Activated CD4-positive, alpha-beta T cell treated with anti-CD3 and anti-CD28 coated beads, Interleukin-10, Interleukin-2, amounts not matched to agents 100 ng/mL and 50 ng/mL, durations not matched to agents 16 hours and 8 hours (primary cell): ENCODE results near the gene PRKAG2.
A peak's percentile ranks its signal among the peaks of the same experiment; 100 is the strongest.

ENCODE experiments used
- DNase-seq: peaks from one replicate; pipeline ENCODE4 v3.0.0-alpha.2; 2020

PRKAG2 gene

DNA sequence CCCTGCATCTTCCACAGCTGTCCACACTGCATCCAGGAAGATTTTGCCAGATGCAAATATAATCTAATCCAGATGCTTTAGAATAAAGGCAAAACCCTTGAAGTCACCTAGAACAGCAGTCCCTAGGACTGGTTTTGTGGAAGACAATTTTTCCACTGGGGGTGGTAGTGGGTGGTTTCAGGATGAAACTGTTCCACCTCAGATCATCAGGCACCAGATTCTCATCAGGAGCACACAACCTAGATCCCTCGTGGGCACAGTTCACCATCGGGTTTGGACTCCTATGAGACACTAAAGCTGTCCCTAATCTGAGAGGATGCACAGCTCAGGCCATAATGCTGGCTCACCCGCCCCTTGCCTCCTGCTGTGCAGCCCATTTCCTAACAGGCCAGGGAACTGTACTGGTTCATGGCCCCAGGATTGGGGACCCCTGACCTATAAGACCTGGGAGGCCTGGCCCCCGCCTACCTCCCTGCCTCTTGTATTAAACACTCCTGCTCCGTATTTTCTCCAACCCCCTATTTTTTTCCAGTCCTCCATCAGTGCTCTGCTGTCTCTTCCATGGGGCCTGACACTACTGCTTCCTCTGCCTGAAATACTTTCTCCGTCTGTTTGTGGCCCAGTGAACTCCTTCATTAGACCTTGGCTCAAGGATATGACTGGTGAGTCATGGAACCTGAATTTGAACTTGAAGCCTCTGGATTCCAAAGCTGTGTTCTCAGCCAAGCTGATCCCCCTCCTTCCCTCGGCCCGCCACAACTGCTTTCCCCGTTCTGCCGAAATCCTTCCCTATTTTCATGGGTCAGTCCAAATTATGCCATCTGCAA lies 277.3 kb downstream of the PRKAG2 start:
- DNase-seq = no peak

DNA sequence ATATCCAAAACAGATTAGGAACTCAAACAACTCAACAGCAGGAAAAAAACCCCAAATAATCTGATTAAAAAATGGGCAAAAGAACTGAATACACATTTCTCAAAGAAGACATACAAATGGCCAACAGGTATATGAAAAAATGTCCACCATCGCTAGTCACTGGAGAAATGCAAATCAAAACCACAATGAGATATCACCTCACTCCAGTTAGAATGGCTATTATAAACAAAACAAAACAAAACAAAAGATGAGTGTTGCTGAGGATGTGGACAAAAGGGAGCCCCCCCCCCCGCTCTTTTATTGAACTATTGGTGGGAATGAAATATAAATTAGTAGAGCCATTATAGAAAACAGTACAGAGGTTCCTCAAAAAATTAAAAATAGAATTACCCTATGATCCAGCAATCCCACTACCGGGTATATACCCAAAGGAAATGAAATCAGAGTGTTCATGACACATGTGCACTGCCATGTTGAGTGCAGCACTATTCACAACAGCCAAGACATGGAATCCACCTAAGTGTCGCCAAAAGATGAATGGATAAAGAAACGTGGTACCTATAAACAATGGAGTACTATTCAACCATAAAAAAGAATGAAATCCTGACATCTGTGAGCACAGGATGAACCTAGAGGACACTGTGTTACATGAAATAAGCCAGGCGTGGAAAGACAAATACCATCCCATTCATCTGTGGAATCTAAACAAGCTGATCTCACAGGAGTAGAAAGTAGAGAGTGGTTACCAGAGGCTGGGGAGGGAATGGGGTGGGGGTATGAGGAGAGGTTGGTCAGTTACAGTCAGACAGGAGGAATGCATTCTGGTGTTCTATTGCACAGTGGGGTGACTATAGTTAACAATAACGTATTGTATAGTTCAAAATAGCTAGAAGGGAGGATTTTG lies 279.1 kb downstream of the PRKAG2 start:
- DNase-seq = no peak

DNA sequence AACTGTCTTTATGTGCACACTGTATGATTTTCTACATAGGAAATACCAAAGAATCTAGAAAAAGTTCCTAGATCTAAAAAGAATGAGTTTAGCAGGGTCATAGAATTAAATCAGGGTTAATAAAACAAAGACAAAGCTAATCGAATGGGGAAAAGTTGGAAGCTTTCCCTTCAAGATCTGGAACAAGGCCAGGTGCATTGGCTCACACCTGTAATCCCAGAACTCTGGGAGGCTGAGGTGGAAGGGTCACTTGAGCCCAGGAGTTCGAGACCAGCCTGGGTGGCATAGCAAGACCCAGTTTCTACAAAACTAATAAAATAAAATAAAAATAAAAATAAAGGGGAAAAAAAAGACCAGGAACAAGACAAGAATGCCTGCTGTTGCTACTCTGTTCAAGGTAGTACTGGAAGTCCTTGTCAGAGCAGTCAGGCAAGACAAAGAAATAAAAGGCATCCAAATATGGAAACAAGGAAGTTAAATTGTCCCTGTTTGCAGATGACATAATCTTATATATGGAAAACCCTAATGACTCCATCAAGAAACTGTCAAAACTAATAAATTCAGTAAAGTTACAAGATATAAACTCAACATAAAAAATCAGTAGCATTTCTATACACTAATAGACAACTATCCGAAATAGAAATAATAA lies 281.1 kb downstream of the PRKAG2 start:
- no peak for DNase-seq

DNA sequence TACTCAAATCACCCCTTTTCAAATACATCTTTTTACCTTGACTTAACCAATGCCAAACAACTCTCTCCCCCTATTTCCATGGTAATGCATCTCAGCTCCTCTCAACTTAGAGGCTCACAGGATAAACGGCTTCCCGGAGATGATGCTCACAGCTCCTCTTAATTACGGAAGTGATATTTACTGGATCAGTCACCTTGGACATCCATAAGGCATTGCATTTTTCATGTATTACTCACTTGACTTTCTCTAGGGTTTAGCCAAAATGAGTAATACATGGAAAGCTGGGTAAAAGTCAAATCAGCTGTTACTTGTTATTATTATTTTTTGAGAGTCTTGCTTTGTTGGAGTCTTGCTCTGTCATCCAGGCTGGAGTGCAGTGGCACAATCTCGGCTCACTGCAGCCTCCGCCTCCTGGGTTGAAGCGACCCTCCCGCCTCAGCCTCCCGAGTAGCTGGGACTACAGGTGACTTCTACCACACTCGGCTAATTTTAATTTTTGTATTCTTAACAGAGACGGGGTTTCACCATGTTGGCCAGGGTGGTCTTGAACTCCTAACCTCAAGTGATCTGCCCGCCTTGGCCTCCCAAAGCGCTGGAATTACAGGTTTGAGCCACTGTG lies 283.9 kb downstream of the PRKAG2 start:
- DNase-seq = no peak

DNA sequence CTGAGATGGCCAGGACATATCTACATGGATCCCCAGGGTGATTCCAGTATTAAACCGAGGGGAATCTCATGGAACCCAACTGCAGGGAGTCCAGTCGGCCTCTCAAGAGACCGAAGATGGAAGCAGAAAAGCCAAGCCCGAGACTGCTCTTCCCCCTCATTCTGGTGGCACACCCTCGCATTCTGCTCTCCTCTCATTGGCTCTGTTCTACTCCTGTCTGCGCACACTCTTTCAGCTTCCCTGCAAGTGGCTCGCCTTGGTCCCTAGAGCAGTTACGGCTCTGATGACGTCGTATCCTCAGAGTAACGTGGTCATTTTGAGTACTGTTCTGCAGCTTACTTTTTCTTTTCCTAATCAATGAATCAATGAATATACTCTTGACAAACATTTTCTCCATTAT lies 284.6 kb downstream of the PRKAG2 start:
- no peak for DNase-seq

DNA sequence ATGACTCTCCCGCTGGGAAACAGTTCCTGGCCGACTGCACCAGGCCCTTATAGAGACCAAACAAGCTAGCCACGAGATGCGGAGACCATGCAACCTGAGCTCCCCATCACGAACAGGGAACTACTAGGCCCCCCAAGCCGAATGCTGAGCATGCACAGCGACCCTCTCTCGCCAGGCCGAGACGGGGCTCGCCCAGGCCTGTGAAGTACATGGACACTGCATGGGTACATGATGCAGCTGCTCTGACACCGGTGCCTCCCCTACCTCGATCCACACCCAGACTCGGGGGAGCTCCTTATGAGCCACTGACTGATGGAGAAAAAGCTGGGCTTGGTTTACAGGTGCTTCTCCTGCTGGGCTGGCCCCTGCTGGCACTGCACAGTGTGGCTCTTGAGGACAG lies 285.0 kb downstream of the PRKAG2 start:
- no peak for DNase-seq

DNA sequence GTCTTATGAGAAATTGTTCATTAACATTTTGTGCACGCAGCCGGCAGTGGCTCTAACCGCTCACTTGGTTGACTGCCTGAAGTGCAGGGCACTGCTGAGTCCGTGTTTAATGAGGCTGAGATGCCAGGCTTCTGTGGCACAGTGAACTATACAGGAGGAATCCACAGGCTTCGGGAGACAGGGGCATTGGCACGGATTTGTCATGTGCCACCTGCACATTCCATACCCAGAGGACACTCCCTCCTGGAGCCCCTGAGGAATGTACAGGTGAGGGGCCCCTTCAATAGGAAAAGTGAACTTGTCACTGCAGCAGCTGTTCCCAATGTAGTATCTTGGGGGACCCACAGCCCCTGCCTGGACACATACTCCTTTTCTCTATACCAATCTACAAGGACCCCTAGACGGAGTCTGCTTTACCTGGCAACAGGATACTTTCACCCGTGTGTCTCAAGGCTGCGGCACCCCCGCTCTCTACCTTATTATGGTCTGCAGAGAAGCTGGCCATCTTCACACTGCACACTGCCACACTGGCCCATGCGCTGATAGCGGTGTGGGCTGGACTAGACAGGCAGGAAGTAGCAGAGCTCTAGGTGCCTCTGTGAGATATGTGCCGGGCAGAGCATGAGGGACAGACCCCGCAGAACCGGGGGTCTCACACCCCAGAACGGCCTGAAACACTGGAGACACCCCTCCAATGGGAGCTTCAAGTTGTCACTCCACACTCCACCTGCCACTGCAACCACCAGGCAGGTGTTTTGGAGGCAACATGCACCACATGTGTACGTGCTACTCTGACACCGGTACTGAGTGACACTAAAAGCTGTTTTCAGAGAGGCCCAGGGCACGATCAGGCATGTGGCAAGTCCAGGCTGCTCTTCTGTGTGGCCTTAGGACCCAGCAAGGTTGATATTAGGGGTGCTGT lies 285.8 kb downstream of the PRKAG2 start:
- DNase-seq = no peak

DNA sequence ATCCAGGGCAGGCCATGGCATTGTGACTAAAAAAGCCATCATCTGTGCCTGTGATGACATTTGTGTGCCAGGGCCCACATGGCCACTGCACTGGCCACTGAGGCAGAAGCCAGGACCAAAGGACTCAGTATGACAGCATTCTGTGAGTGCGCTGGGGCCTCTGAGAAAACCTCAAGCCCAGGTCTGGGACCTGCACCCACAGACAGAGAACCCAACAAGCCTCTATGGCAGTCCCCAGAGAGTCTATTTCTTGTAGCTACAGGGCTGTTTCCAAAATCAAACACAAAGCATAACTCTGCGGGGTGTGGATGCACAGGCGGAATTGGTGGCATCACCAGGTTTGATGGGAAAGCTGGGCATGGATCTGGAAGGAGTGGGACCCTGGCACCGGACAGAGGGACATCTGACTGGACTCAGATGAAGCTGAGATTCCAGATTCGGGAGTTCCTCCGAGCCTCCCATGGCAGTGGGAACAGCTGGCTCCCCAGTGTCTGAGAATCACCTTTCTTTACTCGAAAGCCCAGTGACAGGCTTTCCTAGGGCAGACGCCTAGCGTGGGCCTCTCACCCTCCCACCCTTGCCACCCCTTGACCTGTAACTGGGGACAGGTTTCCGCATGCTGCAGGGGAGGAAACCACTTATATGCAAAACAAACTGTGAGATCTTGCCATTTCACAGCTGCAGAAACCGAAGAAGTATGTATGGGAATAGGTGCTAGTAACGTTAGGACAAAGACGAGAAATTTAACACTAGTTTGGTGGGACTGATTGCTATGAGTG lies 286.7 kb downstream of the PRKAG2 start:
- DNase-seq = no peak

DNA sequence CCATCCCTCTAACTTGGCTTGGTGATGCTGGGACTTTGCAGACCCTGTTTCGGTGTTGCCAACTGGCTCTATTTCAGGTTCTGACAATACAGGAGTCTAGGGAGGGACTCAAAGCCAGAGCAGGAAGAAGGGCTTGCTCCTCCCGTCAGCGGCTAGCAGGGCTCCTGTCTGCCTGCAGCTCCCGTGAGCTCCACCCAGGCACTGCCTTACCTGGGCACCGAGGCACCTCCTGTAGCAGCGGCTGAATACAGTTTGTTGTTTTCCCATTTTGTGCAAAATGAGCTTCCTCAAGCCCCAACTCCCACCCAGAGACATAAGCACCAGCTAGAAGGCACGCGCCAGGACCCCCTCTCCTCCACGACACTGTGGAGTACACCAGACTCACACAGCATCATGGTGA lies 287.9 kb downstream of the PRKAG2 start:
- DNase-seq = no peak

DNA sequence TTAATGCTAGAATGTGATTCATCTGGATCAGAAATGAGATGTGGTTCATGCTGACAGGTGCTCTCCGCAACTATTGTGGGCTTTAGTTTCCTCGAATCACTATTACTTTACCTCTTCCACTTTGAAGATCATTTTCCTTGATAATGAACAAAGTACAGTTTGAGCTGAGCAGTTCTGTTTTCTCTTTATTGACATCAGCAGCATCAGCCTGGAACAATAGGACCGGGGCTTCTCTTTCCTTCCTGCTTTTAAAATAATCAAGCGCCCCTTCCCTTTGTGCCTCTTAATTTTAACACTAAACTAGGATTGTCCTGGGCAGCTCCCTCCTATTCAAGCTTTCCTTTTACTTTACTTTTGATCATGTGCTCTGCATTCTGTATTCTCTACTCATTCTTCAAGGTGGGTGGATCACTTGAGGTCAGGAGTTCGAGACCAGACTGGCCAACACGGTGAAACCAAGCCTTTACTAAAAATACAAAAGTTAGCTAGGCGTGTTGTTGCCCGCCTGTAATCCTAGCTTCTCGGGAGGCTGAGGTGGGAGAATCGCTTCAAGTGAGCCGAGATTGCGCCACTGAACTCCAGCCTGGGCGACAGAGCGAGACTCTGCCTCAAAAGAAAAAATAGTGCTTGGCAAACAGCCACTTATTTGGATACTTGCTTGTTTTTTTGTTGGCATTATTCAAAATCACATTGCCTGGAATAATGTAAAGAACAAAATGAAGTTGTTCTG lies 290.2 kb downstream of the PRKAG2 start:
- no peak for DNase-seq

DNA sequence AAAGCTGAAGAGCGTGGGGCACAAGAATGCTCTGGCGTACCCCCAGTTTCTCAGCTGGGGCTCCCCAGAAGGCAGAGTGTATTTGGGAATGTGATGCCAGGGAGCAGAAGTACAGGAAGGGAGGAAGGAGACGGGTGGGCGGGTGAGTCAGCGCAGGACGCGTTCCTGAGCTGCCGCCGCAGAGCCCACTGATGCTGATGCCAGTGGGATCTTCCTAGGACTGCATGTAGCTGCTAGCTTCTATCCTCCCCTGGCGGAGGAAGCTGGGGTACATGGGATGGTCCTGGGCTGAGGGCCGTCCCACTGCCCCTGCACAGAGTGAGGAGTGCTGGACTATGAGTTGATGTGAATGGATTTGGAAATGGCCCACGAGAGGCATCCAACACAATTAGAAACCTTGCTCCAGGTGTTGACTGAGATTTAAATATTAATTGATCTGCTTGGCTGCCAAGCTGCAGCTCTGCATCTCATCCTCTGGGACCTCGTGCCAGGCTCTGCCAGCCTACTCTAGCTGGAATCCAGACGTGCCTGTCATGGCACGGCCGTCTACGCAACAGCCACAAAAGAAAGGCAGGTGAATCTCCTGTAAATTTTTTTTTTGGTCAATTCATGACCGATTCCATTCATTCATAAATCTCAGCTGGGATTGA lies 291.0 kb downstream of the PRKAG2 start:
- DNase-seq = no peak

DNA sequence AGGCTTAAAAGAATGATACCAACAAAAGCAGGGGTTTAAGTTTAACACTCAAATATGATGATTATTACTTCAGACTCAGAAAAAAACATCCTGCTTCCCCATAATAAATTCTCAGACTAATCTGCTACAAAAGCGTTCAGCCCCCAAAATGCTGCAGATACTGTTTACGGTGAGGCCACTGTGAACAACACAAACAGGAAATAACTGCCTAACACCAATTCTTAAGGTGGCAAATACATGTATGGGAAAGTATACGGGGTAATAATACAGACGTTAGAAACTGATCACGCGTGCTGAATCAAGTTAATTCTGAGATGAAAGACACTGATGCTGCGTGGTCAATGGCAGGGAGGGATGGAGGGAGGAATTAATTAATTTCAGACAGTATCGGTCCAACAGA lies 295.2 kb downstream of the PRKAG2 start:
- no peak for DNase-seq

DNA sequence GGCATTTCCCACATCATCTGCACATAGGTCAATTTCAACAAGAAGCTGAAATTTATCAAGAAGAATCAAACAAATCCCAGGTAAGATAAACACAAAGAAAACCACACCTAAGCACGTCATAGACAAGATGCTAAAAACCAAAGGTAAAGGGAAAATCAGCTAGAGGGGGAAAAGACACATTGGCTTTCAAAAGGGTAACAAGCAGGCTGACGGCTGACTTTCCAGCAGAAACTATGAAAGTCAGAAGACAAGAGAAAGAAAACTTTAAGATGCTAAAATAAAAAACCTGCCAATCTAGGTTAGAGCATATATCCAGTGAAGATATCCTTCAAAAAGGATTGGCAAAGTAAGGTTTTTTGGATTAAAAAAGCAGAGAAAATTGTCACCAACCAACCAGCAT lies 297.3 kb downstream of the PRKAG2 start:
- no peak for DNase-seq

DNA sequence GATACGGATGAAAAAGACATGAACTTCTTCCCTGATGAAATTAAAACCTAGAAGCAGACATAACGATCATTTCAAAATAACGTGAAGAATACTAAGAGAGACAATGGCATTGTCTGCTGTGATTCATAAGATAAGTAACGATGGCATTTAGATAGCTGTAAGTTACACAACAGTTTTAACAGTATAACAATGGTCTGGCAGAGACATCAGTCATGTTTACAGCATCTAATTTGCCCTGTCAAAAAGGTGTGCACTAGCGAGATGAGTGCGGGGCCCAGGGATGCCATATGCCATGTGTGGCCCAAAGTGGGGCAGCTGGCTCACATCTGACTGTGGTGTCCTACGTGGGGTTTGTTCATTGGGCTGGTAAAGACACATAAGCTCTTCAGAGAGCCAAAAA lies 301.5 kb downstream of the PRKAG2 start:
- no peak for DNase-seq

DNA sequence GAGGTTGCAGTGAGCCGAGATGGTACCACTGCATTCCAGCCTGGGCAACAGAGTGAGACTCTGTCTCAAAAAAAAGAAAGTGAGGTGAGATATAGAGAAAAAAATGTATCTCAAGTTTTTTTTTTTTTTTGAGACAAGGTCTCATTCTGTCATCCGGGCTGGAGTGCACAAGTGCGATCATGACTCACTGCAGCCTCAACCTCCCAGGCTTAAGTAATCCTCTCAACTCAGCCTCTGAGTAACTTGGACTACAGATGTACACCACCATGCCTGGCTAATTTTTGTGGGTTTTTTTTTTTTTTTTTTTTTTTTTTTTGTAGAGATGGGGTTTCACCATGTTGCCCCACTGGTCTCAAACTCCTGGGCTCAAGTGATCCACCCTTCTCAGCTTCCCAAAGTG lies 303.9 kb downstream of the PRKAG2 start:
- peak; percentile 10 for DNase-seq

DNA sequence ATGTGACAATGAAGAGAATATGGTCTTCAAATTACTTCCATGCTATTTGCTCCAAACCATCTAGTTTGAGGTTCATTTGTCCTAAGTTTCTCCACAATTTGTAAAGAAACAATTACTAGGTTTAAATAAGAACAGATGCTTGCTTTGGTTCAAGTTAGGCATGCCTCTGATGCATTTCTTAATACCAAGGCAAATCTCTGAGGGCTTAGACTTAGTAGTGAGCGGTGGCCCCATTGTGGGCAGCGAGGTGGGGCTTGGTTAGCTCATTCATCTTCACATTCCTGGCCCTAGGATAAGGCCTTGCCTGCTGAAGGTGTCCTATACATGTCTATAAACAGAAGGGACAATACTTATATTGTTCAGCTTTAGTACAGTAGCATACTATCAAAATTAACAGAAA lies 304.8 kb downstream of the PRKAG2 start:
- DNase-seq = no peak

DNA sequence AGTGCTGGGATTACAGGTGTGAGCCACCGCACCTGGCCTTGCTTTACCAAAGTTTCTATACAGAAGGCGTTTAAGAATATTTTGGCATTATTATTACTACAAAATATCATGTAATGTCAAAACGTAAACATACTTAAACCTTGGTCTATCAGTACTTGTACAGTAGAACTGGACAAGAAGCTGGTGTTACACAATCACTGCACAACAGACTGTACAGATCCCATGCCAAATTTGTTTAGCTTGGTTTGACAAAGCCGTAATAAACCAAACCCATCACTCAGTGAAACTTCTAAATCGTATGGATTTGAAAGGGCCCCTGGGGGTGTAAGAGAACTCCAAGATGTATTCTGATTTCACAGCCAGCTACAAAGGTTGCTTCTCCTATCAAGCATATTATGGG lies 305.4 kb downstream of the PRKAG2 start:
- DNase-seq = no peak

DNA sequence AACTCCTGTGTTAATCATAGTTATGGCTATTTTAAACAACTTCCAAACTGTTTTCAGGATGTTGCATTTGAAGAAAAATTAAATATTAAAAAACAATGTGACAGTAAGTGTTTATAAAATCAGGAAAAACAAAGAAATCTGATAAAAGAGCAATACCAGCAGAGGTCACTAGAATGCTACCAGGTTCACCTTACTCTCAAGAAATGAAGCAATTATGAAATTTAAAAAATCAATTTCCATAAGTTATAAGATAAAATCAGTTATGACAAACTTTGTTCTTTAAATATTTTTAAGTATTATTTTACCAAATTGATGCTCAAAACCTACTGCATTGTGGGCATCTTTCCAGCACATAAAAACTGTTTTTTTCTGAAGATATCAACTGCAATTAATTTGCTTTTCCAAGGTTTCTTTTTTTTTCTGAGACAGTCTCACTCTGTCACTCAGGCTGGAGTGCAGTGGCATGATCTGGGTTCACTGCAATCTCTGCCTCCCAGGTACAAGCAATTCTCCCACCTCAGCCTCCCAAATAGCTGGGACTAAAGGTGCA lies 306.5 kb downstream of the PRKAG2 start:
- DNase-seq = no peak
